Measurements from ENCODE around the gene YTHDC2. TPM values are rescaled to one million over a fixed set of nuclear protein-coding genes. Genes with fewer than 3 reads are reported as not detected.
A peak's percentile ranks its signal among the peaks of the same experiment; 100 is the strongest.

The YTHDC2 gene
- total RNA-seq, 1 donor from 2014 or later, result 37.3 TPM

- Mint-ChIP-seq H3K4me3 (ENCODE audit: low read depth) (no peak overlapping the region), H3K4me1 (ENCODE audit: low read depth) (no peaks in the 10 kb centered on the region), H3K27ac (no peak overlapping the region), H3K27me3 (peaks cover 10% of the 10 kb centered on the region), H3K9me3 (ENCODE audit: low read depth) (no peaks in the 10 kb centered on the region), H3K36me3 (ENCODE audit: insufficient read depth) (no peaks in the 10 kb centered on the region)
- no peak for DNase-seq (ENCODE audit: low spot score, unreplicated experiment)
- TF ChIP-seq CTCF (IDR thresholded peaks at IDR 0.05; ENCODE audit: unreplicated experiment), result no peak
These were observed 5.9 kb upstream of the YTHDC2 start for GRCh38 chr5:113507601-113508000.

GRCh38 chr5:113508756-113509155 lies 4.7 kb upstream of the YTHDC2 start:
- Mint-ChIP-seq H3K4me1 (ENCODE audit: low read depth) (no peaks in the 10 kb centered on the region), H3K9me3 (ENCODE audit: low read depth) (no peaks in the 10 kb centered on the region), H3K27ac (no peak overlapping the region), H3K27me3 (peaks cover 10% of the 10 kb centered on the region), H3K36me3 (ENCODE audit: insufficient read depth) (no peaks in the 10 kb centered on the region), H3K4me3 (ENCODE audit: low read depth) (no peak overlapping the region)
- TF ChIP-seq CTCF (IDR thresholded peaks at IDR 0.05; ENCODE audit: unreplicated experiment), result no peak
- no peak for DNase-seq (ENCODE audit: low spot score, unreplicated experiment)

GRCh38 chr5:113510836-113511451 lies 2.5 kb upstream of the YTHDC2 start:
- Mint-ChIP-seq H3K36me3 (ENCODE audit: insufficient read depth) (no peaks in the 10 kb centered on the region), H3K27ac (no peak overlapping the region), H3K4me3 (ENCODE audit: low read depth) (no peak overlapping the region), H3K27me3 (peaks cover 10% of the 10 kb centered on the region), H3K4me1 (ENCODE audit: low read depth) (peaks cover 10% of the 10 kb centered on the region), H3K9me3 (ENCODE audit: low read depth) (no peaks in the 10 kb centered on the region)
- DNase-seq (ENCODE audit: low spot score, unreplicated experiment), result no peak
- peak; percentile 51 for TF ChIP-seq CTCF (IDR thresholded peaks at IDR 0.05; ENCODE audit: unreplicated experiment)

GRCh38 chr5:113512341-113512740 lies 1.2 kb upstream of the YTHDC2 start:
- Mint-ChIP-seq H3K36me3 (ENCODE audit: insufficient read depth) (peaks cover 1% of the 10 kb centered on the region), H3K27me3 (peaks cover 10% of the 10 kb centered on the region), H3K9me3 (ENCODE audit: low read depth) (no peaks in the 10 kb centered on the region), H3K4me1 (ENCODE audit: low read depth) (peaks cover 13% of the 10 kb centered on the region), H3K27ac (no peak overlapping the region), H3K4me3 (ENCODE audit: low read depth) (no peak overlapping the region)
- no peak for TF ChIP-seq CTCF (IDR thresholded peaks at IDR 0.05; ENCODE audit: unreplicated experiment)
- no peak for DNase-seq (ENCODE audit: low spot score, unreplicated experiment)

- Mint-ChIP-seq H3K9me3 (ENCODE audit: low read depth) (no peaks in the 10 kb centered on the region), H3K4me3 (ENCODE audit: low read depth) (peak overlapping the region; percentile 86), H3K27ac (peak overlapping the region; percentile 98), H3K36me3 (ENCODE audit: insufficient read depth) (peaks cover 6% of the 10 kb centered on the region), H3K4me1 (ENCODE audit: low read depth) (peaks cover 13% of the 10 kb centered on the region), H3K27me3 (peaks cover 6% of the 10 kb centered on the region)
- no peak for DNase-seq (ENCODE audit: low spot score, unreplicated experiment)
- no peak for TF ChIP-seq CTCF (IDR thresholded peaks at IDR 0.05; ENCODE audit: unreplicated experiment)
These were observed 768 bp downstream of the YTHDC2 start for GRCh38 chr5:113514289-113514635.

All from progenitor cell of endocrine pancreas (in vitro differentiated cells).